Rectal smooth muscle tissue (tissue), 1 donor: ENCODE data around the gene ZNF556.
"Not testable (repeated sequence)": the region's sequence is repeated elsewhere in the genome, so short reads cannot be mapped to it uniquely, and the experiment has no call there.

ENCODE experiments used
- H3K27ac ChIP-seq: one replicate; pipeline ENCODE4 v1.7.0; 2013; ENCODE audit warnings: low read depth, low read length, inconsistent platforms
- H3K27me3 ChIP-seq: one replicate; pipeline ENCODE4 v1.7.0; 2013; ENCODE audit warnings: low read length; ENCODE audit not compliant: control insufficient read depth, insufficient read depth
- H3K36me3 ChIP-seq: one replicate; pipeline ENCODE4 v1.7.0; 2013; ENCODE audit warnings: low read length; ENCODE audit not compliant: control insufficient read depth, insufficient read depth
- H3K4me1 ChIP-seq: one replicate; pipeline ENCODE4 v1.7.0; 2013; ENCODE audit warnings: low read length; ENCODE audit not compliant: control insufficient read depth, insufficient read depth
- H3K4me3 ChIP-seq: one replicate; pipeline ENCODE4 v1.7.0; 2013; ENCODE audit warnings: low read length
- H3K9ac ChIP-seq: one replicate; pipeline ENCODE4 v1.7.0; 2013; ENCODE audit warnings: low read length

The ZNF556 gene

GRCh38 chr19:2865334-2866100 lies 1.6 kb upstream of the ZNF556 start:
- H3K27me3 ChIP-seq = no peaks in the 10 kb centered on the region
- no peaks in the 10 kb centered on the region for H3K4me1 ChIP-seq
- no peak overlapping the region for H3K9ac ChIP-seq
- no peak overlapping the region for H3K27ac ChIP-seq
- no peaks in the 10 kb centered on the region for H3K36me3 ChIP-seq
- no peak overlapping the region for H3K4me3 ChIP-seq

- no peaks in the 10 kb centered on the region for H3K27me3 ChIP-seq
- no peak overlapping the region for H3K4me3 ChIP-seq
- H3K36me3 ChIP-seq = no peaks in the 10 kb centered on the region
- no peak overlapping the region for H3K27ac ChIP-seq
- no peaks in the 10 kb centered on the region for H3K4me1 ChIP-seq
- H3K9ac ChIP-seq = no peak overlapping the region
Measured at GRCh38 chr19:2866495-2867024, 575 bp upstream of the ZNF556 start.

- Histone ChIP-seq H3K4me3 (no peak overlapping the region), H3K36me3 (no peaks in the 10 kb centered on the region), H3K9ac (no peak overlapping the region), H3K4me1 (no peaks in the 10 kb centered on the region), H3K27me3 (no peaks in the 10 kb centered on the region), H3K27ac (no peak overlapping the region)
Measured at GRCh38 chr19:2869618-2870017, 2.5 kb downstream of the ZNF556 start.

- H3K9ac ChIP-seq, H3K4me3 ChIP-seq, H3K4me1 ChIP-seq, H3K27ac ChIP-seq, H3K36me3 ChIP-seq, H3K27me3 ChIP-seq: not testable (repeated sequence)
Measured at GRCh38 chr19:2872175-2872574, 5.0 kb downstream of the ZNF556 start.

DNA sequence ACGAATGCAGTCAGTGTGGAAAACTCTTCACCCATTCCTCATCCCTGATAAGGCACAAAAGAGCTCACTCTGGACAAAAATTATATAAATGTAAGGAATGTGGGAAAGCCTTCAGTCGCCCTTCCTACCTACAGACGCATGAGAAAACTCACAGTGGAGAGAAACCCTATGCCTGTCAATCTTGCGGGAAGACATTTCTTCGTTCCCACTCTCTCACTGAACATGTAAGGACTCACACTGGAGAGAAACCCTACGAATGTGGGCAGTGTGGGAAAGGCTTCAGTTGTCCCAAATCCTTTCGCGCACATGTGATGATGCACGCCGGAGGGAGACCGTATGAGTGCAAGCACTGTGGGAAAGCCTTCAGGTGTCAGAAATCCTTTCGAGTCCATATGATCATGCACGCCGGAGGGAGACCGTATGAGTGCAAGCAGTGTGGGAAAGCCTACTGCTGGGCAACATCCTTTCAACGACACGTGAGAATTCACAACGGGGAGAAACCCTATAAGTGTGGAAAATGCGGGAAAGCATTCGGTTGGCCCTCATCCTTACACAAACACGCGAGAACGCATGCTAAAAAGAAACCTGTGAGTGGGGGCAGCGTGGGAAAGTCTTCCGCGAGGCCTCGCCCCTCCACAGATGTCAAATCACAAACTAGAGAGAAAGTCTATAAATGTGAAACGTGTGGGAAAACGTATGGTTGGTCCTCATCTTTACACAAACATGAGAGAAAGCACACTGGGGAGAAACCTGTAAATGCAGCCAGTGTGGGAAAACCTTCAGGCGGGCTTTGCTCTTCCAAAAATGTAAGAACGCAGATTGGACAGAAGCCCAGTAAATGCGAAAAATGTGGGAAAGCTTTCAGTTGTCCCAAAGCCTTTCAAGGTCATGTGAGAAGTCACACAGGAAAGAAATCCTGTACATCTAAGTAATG lies 10.5 kb downstream of the ZNF556 start:
- H3K9ac ChIP-seq = no peak overlapping the region
- H3K36me3 ChIP-seq = no peaks in the 10 kb centered on the region
- no peaks in the 10 kb centered on the region for H3K4me1 ChIP-seq
- H3K4me3 ChIP-seq = no peak overlapping the region
- no peak overlapping the region for H3K27ac ChIP-seq
- no peaks in the 10 kb centered on the region for H3K27me3 ChIP-seq

- H3K27me3 ChIP-seq = no peaks in the 10 kb centered on the region
- no peak overlapping the region for H3K4me3 ChIP-seq
- no peaks in the 10 kb centered on the region for H3K4me1 ChIP-seq
- no peak overlapping the region for H3K9ac ChIP-seq
- no peaks in the 10 kb centered on the region for H3K36me3 ChIP-seq
- H3K27ac ChIP-seq = no peak overlapping the region
Measured at GRCh38 chr19:2883686-2884439, 16.7 kb downstream of the ZNF556 start.

- H3K27me3 ChIP-seq = no peaks in the 10 kb centered on the region
- H3K4me1 ChIP-seq = no peaks in the 10 kb centered on the region
- no peaks in the 10 kb centered on the region for H3K36me3 ChIP-seq
- H3K4me3 ChIP-seq = no peak overlapping the region
- H3K9ac ChIP-seq = no peak overlapping the region
- H3K27ac ChIP-seq = no peak overlapping the region
Measured at GRCh38 chr19:2885736-2886135, 18.6 kb downstream of the ZNF556 start.

DNA sequence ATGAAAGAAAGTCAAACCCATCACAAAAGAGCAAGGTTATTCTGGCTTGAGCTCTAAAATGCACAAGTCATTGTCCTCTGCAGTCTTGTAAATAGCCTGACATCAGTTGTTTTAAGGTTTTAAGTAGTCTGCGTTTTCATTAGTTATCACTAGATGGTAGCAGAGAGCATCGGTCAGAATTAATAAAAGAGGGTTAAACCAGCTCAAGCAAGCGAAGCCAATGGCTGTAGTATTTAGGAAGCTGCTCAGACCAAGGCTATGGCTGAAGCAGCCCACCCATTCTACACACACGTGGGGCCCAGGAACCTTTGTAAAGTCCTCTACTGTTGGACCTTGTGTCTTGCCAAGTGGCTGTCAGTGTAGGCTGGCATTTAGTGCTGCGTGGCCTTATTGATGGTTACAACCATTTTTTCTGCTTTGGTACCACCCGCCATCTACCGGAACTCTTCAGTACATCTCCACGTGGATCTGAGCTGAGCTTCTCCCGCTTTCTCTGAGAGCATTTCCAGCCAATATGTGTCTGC lies 20.3 kb downstream of the ZNF556 start:
- no peak overlapping the region for H3K4me3 ChIP-seq
- H3K27ac ChIP-seq = no peak overlapping the region
- no peaks in the 10 kb centered on the region for H3K27me3 ChIP-seq
- H3K4me1 ChIP-seq = no peaks in the 10 kb centered on the region
- no peaks in the 10 kb centered on the region for H3K36me3 ChIP-seq
- no peak overlapping the region for H3K9ac ChIP-seq

DNA sequence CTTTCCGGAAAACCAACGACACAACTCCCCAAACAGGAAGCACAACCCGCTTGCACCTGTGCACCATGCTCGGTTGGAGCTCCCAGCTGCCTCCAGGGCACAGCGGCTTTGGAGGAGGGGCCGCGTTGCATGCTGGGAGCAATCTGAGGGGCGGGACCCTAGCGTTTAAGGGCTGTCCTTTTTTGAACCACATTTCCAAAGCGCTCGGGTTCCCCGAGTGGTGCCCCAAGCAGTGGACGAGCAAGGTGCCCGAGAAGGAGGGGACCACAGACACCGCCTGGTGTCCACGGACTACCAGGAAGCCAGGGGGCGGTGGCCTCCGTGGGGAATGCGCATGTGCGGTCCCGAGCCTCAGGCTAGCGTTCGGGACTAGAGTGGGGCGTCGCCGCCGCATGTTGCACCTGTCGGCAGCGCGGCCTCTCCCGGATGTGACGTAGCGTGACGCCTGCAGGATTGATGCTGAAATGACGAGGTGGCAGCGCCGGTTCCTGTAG lies 21.6 kb downstream of the ZNF556 start:
- H3K4me1 ChIP-seq = no peaks in the 10 kb centered on the region
- no peak overlapping the region for H3K27ac ChIP-seq
- no peaks in the 10 kb centered on the region for H3K27me3 ChIP-seq
- no peaks in the 10 kb centered on the region for H3K36me3 ChIP-seq
- no peak overlapping the region for H3K9ac ChIP-seq
- H3K4me3 ChIP-seq = peak overlapping the region; percentile 45

GRCh38 chr19:2890531-2890930 lies 23.4 kb downstream of the ZNF556 start:
- H3K9ac ChIP-seq = not testable (repeated sequence)

GRCh38 chr19:2896694-2897093 lies 29.6 kb downstream of the ZNF556 start:
- no peaks in the 10 kb centered on the region for H3K27me3 ChIP-seq
- no peak overlapping the region for H3K9ac ChIP-seq
- no peak overlapping the region for H3K27ac ChIP-seq
- H3K4me1 ChIP-seq = no peaks in the 10 kb centered on the region
- H3K4me3 ChIP-seq = no peak overlapping the region
- H3K36me3 ChIP-seq = no peaks in the 10 kb centered on the region

More at GRCh38 chr19:2890531-2890930, 23.4 kb downstream of the ZNF556 start:
- H3K27me3 ChIP-seq, H3K4me3 ChIP-seq, H3K27ac ChIP-seq, H3K36me3 ChIP-seq, H3K4me1 ChIP-seq: not testable (repeated sequence)
